Mammary epithelial cell (primary cell): Measurements from ENCODE around the gene FBXO38.

ENCODE experiments used
- EZH2 ChIP-seq: IDR thresholded peaks from 2 replicates; pipeline ENCODE4 v1.6.1; 2012; ENCODE audit warnings: low read length, inconsistent platforms, borderline replicate concordance
- TF ChIP-seq, protein P1 (sequence below), 2 donors: IDR thresholded peaks in 1 of 2; conservative IDR thresholded peaks in 1 of 2; 2 replicates each; pipeline ENCODE4 v1.5.1; 2011 to 2012; ENCODE audit warnings: inconsistent platforms in 2 of 2, low read length in 2 of 2, mild to moderate bottlenecking in 2 of 2, control low read depth in 1 of 2, low read depth in 1 of 2; ENCODE audit not compliant: insufficient read depth in 1 of 2; ENCODE audit errors: extremely low read depth in 1 of 2

DNA sequence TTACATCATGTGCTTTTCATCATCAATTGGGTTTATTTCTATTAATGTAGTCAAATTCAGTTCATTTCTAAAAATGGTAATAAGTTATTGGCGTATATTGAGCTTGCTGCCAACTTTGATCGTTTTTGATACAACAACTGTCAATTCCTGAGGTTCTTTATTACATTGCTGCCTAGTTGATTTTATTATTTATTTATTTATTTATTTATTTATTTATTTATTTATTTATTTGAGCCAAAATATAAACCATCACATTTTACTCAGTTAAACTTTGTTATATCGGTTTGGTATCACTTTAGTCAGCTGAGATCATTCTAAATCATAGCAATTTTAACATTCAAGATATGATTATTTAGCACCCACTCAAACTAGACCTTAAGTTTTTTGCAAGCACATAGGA, 100.0 kb downstream of the FBXO38 start:
- no peak for TF ChIP-seq EZH2
- TF ChIP-seq, protein P1, sequence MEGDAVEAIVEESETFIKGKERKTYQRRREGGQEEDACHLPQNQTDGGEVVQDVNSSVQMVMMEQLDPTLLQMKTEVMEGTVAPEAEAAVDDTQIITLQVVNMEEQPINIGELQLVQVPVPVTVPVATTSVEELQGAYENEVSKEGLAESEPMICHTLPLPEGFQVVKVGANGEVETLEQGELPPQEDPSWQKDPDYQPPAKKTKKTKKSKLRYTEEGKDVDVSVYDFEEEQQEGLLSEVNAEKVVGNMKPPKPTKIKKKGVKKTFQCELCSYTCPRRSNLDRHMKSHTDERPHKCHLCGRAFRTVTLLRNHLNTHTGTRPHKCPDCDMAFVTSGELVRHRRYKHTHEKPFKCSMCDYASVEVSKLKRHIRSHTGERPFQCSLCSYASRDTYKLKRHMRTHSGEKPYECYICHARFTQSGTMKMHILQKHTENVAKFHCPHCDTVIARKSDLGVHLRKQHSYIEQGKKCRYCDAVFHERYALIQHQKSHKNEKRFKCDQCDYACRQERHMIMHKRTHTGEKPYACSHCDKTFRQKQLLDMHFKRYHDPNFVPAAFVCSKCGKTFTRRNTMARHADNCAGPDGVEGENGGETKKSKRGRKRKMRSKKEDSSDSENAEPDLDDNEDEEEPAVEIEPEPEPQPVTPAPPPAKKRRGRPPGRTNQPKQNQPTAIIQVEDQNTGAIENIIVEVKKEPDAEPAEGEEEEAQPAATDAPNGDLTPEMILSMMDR (conservative IDR thresholded peaks at IDR 0.05 in 1 of 2, IDR thresholded peaks at IDR 0.05 in 1 of 2; ENCODE audit: extremely low read depth in 1 of 2, insufficient read depth in 1 of 2, low read depth in 1 of 2, low read length in 2 of 2) = no peak
